Lower lobe of right lung (tissue), 2 donors: ENCODE results near the gene PLA2R1. TPM values are rescaled to one million over a fixed set of nuclear protein-coding genes. Genes with fewer than 3 reads are reported as not detected.

Experiments
- ATAC-seq, 2 donors: fragments of 200-7000 bp; cut with Tn5 transposase; one replicate each; pipeline ENCODE4 v1.9.1; 2020 to 2022; ENCODE audit warnings: mild to moderate bottlenecking in 2 of 2, moderate library complexity in 2 of 2
- DNase-seq: peaks from one replicate; pipeline ENCODE4 v3.0.0-alpha.2; 2020
- H3K27ac ChIP-seq: fragments of 200-600 bp; one replicate; pipeline ENCODE4 v1.8.0; 2022
- H3K27me3 ChIP-seq: fragments of 200-600 bp; one replicate; pipeline ENCODE4 v1.8.0; 2022; ENCODE audit warnings: low read depth
- H3K36me3 ChIP-seq: fragments of 200-600 bp; one replicate; pipeline ENCODE4 v1.8.0; 2022; ENCODE audit warnings: mild to moderate bottlenecking
- H3K4me1 ChIP-seq: fragments of 200-600 bp; one replicate; pipeline ENCODE4 v1.8.0; 2022
- H3K4me3 ChIP-seq: fragments of 200-600 bp; one replicate; pipeline ENCODE4 v1.8.0; 2022; ENCODE audit warnings: mild to moderate bottlenecking
- H3K9me3 ChIP-seq: fragments of 200-600 bp; one replicate; pipeline ENCODE4 v1.8.0; 2022
- CTCF ChIP-seq: fragments of 200-600 bp; IDR thresholded peaks from one replicate; pipeline ENCODE4 v1.8.0; 2022; ENCODE audit warnings: antibody characterized with exemption, mild to moderate bottlenecking
- intact Hi-C: fragments of 100-400 bp; cut with DNase I; formaldehyde crosslinking; loops from one replicate; pipeline ENCODE4 v1.11.0; 2022
- total RNA-seq: library from RNA; stranded (reverse); fragmentation: NEBNext Ultra II Directional; extraction: Animal tissue kit (Norgen Biotek cat#: 25700); gene quantifications from one replicate; pipeline ENCODE4 v1.2.1, GENCODE V29; 2021
- donor health status: DM: no; HTN: yes; CAD: no; lungs with severe emphysema.

PLA2R1 gene
- total RNA-seq, 1 donor from 2014 or later: 5.6 TPM

DNA sequence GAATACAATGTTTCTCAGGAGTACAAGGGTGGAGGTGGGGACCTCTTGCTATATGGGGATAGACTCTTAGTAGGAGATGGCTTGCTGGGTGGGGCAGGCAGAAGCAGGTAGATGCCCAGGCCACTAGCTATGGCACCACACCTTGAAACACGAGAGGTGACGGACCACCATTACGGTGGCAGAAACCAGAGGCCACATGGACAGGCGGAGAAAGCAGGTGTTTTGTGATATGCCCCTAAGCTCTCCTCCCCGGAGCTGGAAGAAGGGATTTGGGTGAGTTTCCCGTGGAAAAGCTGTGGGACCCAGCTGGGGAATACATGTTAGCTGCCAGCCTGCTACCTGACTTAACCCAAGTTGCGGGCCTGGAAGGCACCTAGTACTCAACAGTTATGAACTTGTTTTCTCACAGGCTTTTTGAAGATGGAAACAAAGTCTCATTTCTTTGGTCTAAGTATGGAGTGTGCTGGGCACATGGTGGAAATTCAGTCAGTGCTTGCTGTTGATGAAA lies 16.7 kb downstream of the PLA2R1 start:
- TF ChIP-seq CTCF: no peak
- intact Hi-C loops: no loop called here
- no peaks in the 10 kb centered on the region for H3K9me3 ChIP-seq
- H3K36me3 ChIP-seq: no peaks in the 10 kb centered on the region
- DNase-seq (no peak), ATAC-seq (no peak)
- no peak overlapping the region for H3K27ac ChIP-seq
- no peak overlapping the region for H3K4me3 ChIP-seq
- H3K4me1 ChIP-seq: no peaks in the 10 kb centered on the region
- H3K27me3 ChIP-seq: no peaks in the 10 kb centered on the region

DNA sequence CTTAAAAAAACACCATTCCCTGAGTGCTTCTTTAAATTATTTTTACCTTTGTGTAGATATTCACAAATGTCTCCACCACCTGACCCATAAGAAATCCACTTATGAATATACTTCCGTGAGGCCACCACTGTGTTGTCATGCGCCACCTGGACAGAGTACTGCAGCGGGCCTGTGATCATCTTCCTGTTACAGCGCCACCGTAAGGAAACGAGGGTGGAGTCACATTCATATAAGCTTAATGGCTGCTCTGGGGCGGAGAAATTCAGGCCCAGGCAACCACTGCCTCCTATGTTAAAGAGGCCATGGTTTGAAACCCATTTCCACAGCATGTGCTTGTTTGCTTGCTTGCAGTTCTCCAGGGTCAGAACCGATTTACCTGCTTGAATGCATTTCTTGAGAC lies 17.7 kb downstream of the PLA2R1 start:
- no peak for ATAC-seq

GRCh38 chr2:160043265-160043664 lies 19.1 kb downstream of the PLA2R1 start:
- Histone ChIP-seq H3K36me3 (no peaks in the 10 kb centered on the region), H3K9me3 (no peaks in the 10 kb centered on the region), H3K27ac (no peak overlapping the region), H3K4me1 (no peaks in the 10 kb centered on the region), H3K4me3 (no peak overlapping the region), H3K27me3 (no peaks in the 10 kb centered on the region)
- ATAC-seq: no peak
- DNase-seq: no peak
- intact Hi-C loops: no loop called here
- TF ChIP-seq CTCF: no peak

More for the DNA sequence above, 17.7 kb downstream of the PLA2R1 start:
- no peaks in the 10 kb centered on the region for H3K36me3 ChIP-seq
- H3K27me3 ChIP-seq: no peaks in the 10 kb centered on the region
- no peaks in the 10 kb centered on the region for H3K4me1 ChIP-seq
- intact Hi-C loops: no loop called here
- no peak overlapping the region for H3K27ac ChIP-seq
- no peak for TF ChIP-seq CTCF
- no peak overlapping the region for H3K4me3 ChIP-seq
- H3K9me3 ChIP-seq: no peaks in the 10 kb centered on the region
- no peak for DNase-seq

GRCh38 chr2:160042054-160042453 lies 20.4 kb downstream of the PLA2R1 start:
- Histone ChIP-seq H3K27ac (no peak overlapping the region), H3K4me1 (no peaks in the 10 kb centered on the region), H3K9me3 (no peaks in the 10 kb centered on the region), H3K27me3 (no peaks in the 10 kb centered on the region), H3K36me3 (no peaks in the 10 kb centered on the region), H3K4me3 (no peak overlapping the region)
- no peak for TF ChIP-seq CTCF
- no peak for DNase-seq
- ATAC-seq: no peak
- intact Hi-C loops: no loop called here

DNA sequence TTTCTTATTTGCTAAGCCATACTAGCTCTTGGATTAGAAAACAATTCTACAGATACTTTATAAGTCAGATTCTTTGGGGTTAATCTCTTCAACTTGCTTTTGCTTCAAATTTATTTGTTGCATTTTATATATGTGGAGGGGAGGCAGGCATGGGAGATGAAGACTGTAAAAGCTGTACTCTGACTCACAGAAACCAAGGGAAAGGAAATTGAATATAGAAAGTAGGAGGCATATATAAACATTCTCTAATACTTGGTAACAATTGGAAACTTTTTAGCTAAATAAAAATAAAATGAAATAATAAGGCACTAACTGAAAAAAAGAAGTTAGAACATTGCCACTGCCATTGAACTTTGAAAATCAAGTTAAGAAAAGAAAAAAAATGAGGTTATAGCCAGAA lies 21.3 kb downstream of the PLA2R1 start:
- Histone ChIP-seq H3K27me3 (no peaks in the 10 kb centered on the region), H3K36me3 (no peaks in the 10 kb centered on the region), H3K4me3 (no peak overlapping the region), H3K9me3 (no peaks in the 10 kb centered on the region), H3K4me1 (no peaks in the 10 kb centered on the region), H3K27ac (no peak overlapping the region)
- DNase-seq: no peak
- intact Hi-C loops: no loop called here
- no peak for ATAC-seq
- TF ChIP-seq CTCF: no peak
